ENCODE measurements around the gene LINC01488.
A peak's percentile ranks its signal among the peaks of the same experiment; 100 is the strongest.

The LINC01488 gene

DNA sequence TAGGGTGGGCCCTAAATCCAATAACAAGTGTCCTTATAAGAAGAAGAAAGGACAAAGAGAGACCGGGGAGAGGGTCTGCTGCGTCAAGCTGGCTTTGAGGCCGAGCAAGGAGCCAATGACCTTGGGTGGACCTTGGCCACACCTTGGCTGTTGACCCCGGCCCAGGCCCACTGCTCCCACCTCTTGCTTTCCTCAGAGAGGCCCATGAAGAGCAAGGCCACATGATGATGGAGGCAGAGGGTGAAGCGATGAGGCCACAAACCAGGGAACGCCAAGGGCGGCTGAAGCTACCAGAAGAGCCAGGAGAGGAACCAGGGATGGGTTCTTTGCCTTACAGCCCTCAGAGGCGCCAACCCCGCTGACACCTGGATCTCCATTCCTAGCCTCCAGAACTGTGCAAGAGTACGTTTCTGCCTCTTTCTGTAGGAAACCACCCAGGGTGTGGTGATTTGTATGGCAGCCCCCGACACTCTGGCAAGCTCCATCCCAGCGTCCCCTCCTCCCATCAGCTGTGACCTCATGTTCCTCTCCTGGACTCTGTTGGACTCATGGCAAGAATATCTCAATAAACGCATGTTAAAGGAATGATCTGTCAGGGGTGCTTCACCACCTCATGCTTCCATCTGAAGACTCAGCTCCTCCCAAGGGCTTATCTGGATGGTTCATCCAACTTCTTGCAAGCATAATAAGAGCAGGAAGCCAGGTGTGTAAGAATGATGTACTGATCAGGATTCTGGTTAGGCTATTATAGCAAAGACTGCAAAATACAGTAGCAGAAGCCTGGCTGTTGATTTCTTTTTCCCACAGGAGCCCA lies 41.6 kb upstream of the LINC01488 start:
- H3K4me1 ChIP-seq (ENCODE audit: insufficient read depth, low read length) = peaks cover 52% of the 10 kb centered on the region
- H3K9ac ChIP-seq (ENCODE audit: low read depth, low read length) = no peak overlapping the region
- H3K27ac ChIP-seq (ENCODE audit: low read length) = no peak overlapping the region
- H3K27me3 ChIP-seq (ENCODE audit: insufficient read depth, low read length) = peaks cover 8% of the 10 kb centered on the region
- H3K36me3 ChIP-seq (ENCODE audit: insufficient read depth, low read depth, low read length) = no peaks in the 10 kb centered on the region
- H3K4me3 ChIP-seq (ENCODE audit: low read length) = no peak overlapping the region
- no peaks in the 10 kb centered on the region for H3K9me3 ChIP-seq (ENCODE audit: insufficient read depth, low read depth, low read length)

- Histone ChIP-seq H3K36me3 (ENCODE audit: insufficient read depth, low read depth, low read length) (no peaks in the 10 kb centered on the region), H3K27me3 (ENCODE audit: insufficient read depth, low read length) (peaks cover 8% of the 10 kb centered on the region), H3K9me3 (ENCODE audit: insufficient read depth, low read depth, low read length) (no peaks in the 10 kb centered on the region), H3K4me1 (ENCODE audit: insufficient read depth, low read length) (peaks cover 44% of the 10 kb centered on the region), H3K27ac (ENCODE audit: low read length) (no peak overlapping the region), H3K9ac (ENCODE audit: low read depth, low read length) (no peak overlapping the region), H3K4me3 (ENCODE audit: low read length) (no peak overlapping the region)
Measured at GRCh38 chr11:69440876-69441275, 40.6 kb upstream of the LINC01488 start.

DNA sequence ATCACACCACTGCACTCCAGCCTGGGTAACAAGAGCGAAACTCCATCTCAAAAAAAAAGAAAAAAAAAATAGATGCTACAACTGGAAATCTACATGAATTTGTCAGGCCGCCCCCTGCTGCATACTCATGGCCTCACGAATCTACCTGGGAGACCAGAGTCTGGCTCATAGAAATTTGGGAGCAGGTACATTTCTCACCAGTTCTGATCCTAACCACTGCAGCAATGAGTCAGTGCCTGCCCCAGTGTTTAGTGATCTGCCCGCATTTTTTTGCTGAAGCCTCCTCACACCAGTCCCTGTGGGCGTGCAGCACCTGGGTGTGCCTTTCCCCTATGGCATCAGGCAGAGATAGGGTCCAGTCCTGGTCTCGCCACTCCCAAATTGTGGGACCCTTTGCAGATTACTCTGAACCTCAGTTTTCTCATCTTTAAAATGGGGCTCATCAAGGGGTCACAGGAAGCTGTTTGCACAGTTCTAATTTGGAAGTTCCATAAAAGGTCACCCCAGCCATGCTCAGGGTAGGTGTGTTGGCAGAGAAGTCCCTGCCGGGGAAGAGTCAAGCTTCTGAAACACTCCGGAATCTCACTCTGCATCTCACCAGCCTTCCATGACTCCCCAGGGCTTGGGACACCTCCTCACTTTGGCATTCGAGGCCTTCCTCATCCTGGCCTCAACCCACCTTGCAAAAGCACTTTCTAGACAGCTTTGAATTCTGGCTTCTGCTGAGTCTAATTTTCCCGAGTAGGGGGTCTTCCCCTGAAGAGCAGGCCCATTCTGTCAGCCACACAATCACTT lies 39.3 kb upstream of the LINC01488 start:
- Histone ChIP-seq H3K9ac (ENCODE audit: low read depth, low read length) (peak overlapping the region; percentile 66; the same call in 1 of the 2 replicates), H3K4me1 (ENCODE audit: insufficient read depth, low read length) (peaks cover 37% of the 10 kb centered on the region)

DNA sequence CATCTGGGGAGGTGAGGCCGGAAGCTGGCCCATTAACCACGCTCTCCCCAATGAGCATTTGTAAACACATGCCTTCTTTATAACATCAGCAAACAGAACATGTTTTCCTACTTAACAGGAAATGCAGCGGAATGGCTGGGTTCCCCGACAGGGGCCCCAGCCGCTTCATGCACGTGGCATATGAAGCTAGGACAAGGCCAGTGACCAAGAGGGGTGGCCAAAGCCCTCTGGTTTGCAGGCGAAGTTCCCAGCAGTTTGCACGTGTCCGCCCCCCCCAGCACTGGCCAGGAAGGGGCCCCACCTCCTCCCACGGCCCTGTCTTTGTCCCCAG lies 38.7 kb upstream of the LINC01488 start:
- Histone ChIP-seq H3K4me1 (ENCODE audit: insufficient read depth, low read length) (peaks cover 32% of the 10 kb centered on the region), H3K36me3 (ENCODE audit: insufficient read depth, low read depth, low read length) (no peaks in the 10 kb centered on the region), H3K27me3 (ENCODE audit: insufficient read depth, low read length) (peaks cover 8% of the 10 kb centered on the region), H3K9me3 (ENCODE audit: insufficient read depth, low read depth, low read length) (no peaks in the 10 kb centered on the region), H3K4me3 (ENCODE audit: low read length) (no peak overlapping the region; the same call in 1 of the 2 replicates), H3K9ac (ENCODE audit: low read depth, low read length) (peak overlapping the region; percentile 66; the same call in 1 of the 2 replicates), H3K27ac (ENCODE audit: low read length) (no peak overlapping the region)

More for the DNA sequence above, 39.3 kb upstream of the LINC01488 start:
- Histone ChIP-seq H3K4me3 (ENCODE audit: low read length) (no peak overlapping the region), H3K27ac (ENCODE audit: low read length) (no peak overlapping the region), H3K27me3 (ENCODE audit: insufficient read depth, low read length) (peaks cover 8% of the 10 kb centered on the region), H3K36me3 (ENCODE audit: insufficient read depth, low read depth, low read length) (no peaks in the 10 kb centered on the region), H3K9me3 (ENCODE audit: insufficient read depth, low read depth, low read length) (no peaks in the 10 kb centered on the region)

DNA sequence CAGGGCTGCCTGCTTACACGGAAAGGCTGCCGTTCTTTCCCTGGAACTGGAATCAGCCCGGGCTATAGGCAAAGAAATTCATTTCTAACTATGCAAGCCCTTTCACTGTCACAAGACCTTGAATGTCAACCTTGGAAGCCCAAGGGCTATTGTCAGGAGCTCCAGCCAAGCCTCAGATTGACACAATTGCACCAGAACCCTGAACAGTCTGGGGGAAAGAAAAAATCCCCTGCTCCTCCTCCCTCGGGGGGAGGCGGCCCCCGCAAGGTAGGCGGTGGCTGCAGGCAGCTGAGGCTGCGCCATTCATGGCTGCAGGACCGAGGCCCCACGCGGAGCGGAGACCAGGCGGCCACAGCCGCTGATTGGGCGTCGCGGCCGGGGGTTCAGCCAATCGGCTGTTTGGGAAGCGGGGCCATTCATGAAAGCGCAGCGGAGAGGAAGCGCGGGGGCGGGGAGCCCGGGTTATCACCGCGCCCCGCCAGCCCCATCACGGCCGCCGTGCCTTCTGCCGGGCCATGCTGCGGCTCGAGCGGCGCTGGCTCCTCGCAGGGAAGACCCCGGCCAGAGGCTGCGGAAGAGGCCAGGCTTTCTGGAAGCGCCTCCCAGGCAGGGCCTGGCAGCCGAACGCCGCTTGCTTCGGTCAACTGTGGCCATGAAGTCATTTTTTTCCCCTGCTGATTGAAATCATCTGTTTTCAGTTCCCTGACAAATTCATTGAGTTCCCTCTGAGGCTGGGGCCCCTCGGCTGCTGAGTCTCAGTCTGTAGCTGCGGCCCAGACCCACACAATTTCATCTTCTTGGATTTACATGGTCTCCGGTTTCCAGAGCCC lies 38.1 kb upstream of the LINC01488 start:
- Histone ChIP-seq H3K4me3 (ENCODE audit: low read length) (peak overlapping the region; percentile 53; the same call in 1 of the 2 replicates), H3K27me3 (ENCODE audit: insufficient read depth, low read length) (peaks cover 8% of the 10 kb centered on the region; the same call in 1 of the 2 replicates), H3K27ac (ENCODE audit: low read length) (no peak overlapping the region), H3K9me3 (ENCODE audit: insufficient read depth, low read depth, low read length) (no peaks in the 10 kb centered on the region), H3K9ac (ENCODE audit: low read depth, low read length) (peak overlapping the region; percentile 66; the same call in 1 of the 2 replicates), H3K36me3 (ENCODE audit: insufficient read depth, low read depth, low read length) (no peaks in the 10 kb centered on the region), H3K4me1 (ENCODE audit: insufficient read depth, low read length) (peaks cover 32% of the 10 kb centered on the region)

DNA sequence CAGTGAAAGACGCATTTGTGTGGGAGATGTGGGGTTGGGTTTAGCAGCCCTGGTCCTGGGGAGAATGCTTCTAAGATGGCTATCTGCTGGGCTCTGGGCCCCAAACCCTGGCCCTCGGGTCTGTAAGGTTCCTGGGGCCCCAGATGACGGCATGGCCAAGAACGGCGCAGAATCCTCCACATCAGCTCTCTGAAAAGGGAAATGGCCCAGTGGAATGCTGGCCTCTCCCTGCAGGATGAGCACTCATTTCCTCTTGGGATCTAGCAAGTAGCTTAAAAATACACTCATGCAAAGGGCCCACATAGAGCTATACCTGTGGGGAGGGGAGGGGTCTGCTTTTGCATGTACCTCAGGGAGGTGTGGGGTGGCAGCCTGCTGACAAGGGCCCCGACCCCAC lies 37.5 kb upstream of the LINC01488 start:
- Histone ChIP-seq H3K27me3 (ENCODE audit: insufficient read depth, low read length) (peaks cover 8% of the 10 kb centered on the region; the same call in 1 of the 2 replicates), H3K4me3 (ENCODE audit: low read length) (peak overlapping the region; percentile 53; the same call in 1 of the 2 replicates), H3K27ac (ENCODE audit: low read length) (no peak overlapping the region), H3K36me3 (ENCODE audit: insufficient read depth, low read depth, low read length) (no peaks in the 10 kb centered on the region), H3K9ac (ENCODE audit: low read depth, low read length) (peak overlapping the region; percentile 57; the same call in 1 of the 2 replicates), H3K9me3 (ENCODE audit: insufficient read depth, low read depth, low read length) (no peaks in the 10 kb centered on the region), H3K4me1 (ENCODE audit: insufficient read depth, low read length) (peaks cover 32% of the 10 kb centered on the region)

GRCh38 chr11:69444381-69445130 lies 36.9 kb upstream of the LINC01488 start:
- H3K27me3 ChIP-seq (ENCODE audit: insufficient read depth, low read length) = peaks cover 7% of the 10 kb centered on the region; the same call in 1 of the 2 replicates
- H3K9me3 ChIP-seq (ENCODE audit: insufficient read depth, low read depth, low read length) = no peaks in the 10 kb centered on the region
- peaks cover 31% of the 10 kb centered on the region for H3K4me1 ChIP-seq (ENCODE audit: insufficient read depth, low read length)
- no peak overlapping the region for H3K4me3 ChIP-seq (ENCODE audit: low read length)
- H3K9ac ChIP-seq (ENCODE audit: low read depth, low read length) = peak overlapping the region; percentile 57; the same call in 1 of the 2 replicates
- H3K27ac ChIP-seq (ENCODE audit: low read length) = no peak overlapping the region
- H3K36me3 ChIP-seq (ENCODE audit: insufficient read depth, low read depth, low read length) = no peaks in the 10 kb centered on the region

GRCh38 chr11:69445131-69445470 lies 36.4 kb upstream of the LINC01488 start:
- H3K4me3 ChIP-seq (ENCODE audit: low read length) = no peak overlapping the region
- H3K27me3 ChIP-seq (ENCODE audit: insufficient read depth, low read length) = peaks cover 2% of the 10 kb centered on the region; the same call in 1 of the 2 replicates
- peaks cover 31% of the 10 kb centered on the region for H3K4me1 ChIP-seq (ENCODE audit: insufficient read depth, low read length)
- H3K9ac ChIP-seq (ENCODE audit: low read depth, low read length) = no peak overlapping the region
- H3K9me3 ChIP-seq (ENCODE audit: insufficient read depth, low read depth, low read length) = no peaks in the 10 kb centered on the region
- H3K27ac ChIP-seq (ENCODE audit: low read length) = no peak overlapping the region
- no peaks in the 10 kb centered on the region for H3K36me3 ChIP-seq (ENCODE audit: insufficient read depth, low read depth, low read length)

- no peaks in the 10 kb centered on the region for H3K36me3 ChIP-seq (ENCODE audit: insufficient read depth, low read depth, low read length)
- peaks cover 31% of the 10 kb centered on the region for H3K4me1 ChIP-seq (ENCODE audit: insufficient read depth, low read length)
- H3K9me3 ChIP-seq (ENCODE audit: insufficient read depth, low read depth, low read length) = no peaks in the 10 kb centered on the region
Measured at GRCh38 chr11:69446108-69446507, 35.4 kb upstream of the LINC01488 start.

GRCh38 chr11:69447786-69448185 lies 33.7 kb upstream of the LINC01488 start:
- Histone ChIP-seq H3K27me3 (ENCODE audit: insufficient read depth, low read length) (no peaks in the 10 kb centered on the region), H3K4me3 (ENCODE audit: low read length) (no peak overlapping the region), H3K27ac (ENCODE audit: low read length) (no peak overlapping the region), H3K9me3 (ENCODE audit: insufficient read depth, low read depth, low read length) (no peaks in the 10 kb centered on the region), H3K9ac (ENCODE audit: low read depth, low read length) (no peak overlapping the region), H3K36me3 (ENCODE audit: insufficient read depth, low read depth, low read length) (no peaks in the 10 kb centered on the region), H3K4me1 (ENCODE audit: insufficient read depth, low read length) (peaks cover 21% of the 10 kb centered on the region; the same call in 1 of the 2 replicates)

More at GRCh38 chr11:69446108-69446507, 35.4 kb upstream of the LINC01488 start:
- H3K9ac ChIP-seq (ENCODE audit: low read depth, low read length) = no peak overlapping the region
- no peak overlapping the region for H3K4me3 ChIP-seq (ENCODE audit: low read length)
- no peak overlapping the region for H3K27ac ChIP-seq (ENCODE audit: low read length)
- no peaks in the 10 kb centered on the region for H3K27me3 ChIP-seq (ENCODE audit: insufficient read depth, low read length)
